GM23248 (cell line): Measurements from ENCODE around the gene EEF1AKMT2.

Source experiments
- EZH2 ChIP-seq: fragments of 200-600 bp; sonication (generic); IDR thresholded peaks from 2 replicates; pipeline ENCODE4 v1.6.1; 2018; ENCODE audit warnings: antibody characterized with exemption, mild to moderate bottlenecking; ENCODE audit not compliant: insufficient read depth, poor library complexity, severe bottlenecking
- EZH2phosphoT487 ChIP-seq: fragments of 200-600 bp; sonication (generic); IDR thresholded peaks from 2 replicates; pipeline ENCODE4 v1.6.1; 2018; ENCODE audit warnings: antibody characterized with exemption, moderate library complexity, mild to moderate bottlenecking, low read depth; ENCODE audit not compliant: insufficient read depth

- TF ChIP-seq EZH2phosphoT487 (no peak), EZH2 (no peak)
Measured at GRCh38 chr10:124731551-124731950, 60.1 kb downstream of the EEF1AKMT2 start.
